ENCODE results near the gene ATG14.
"Not testable (repeated sequence)": the region's sequence is repeated elsewhere in the genome, so short reads cannot be mapped to it uniquely, and the experiment has no call there.

The ATG14 gene

GRCh38 chr14:55433880-55434804, 22.5 kb upstream of the ATG14 start:
- DNase-seq, result peak; percentile 20

DNA sequence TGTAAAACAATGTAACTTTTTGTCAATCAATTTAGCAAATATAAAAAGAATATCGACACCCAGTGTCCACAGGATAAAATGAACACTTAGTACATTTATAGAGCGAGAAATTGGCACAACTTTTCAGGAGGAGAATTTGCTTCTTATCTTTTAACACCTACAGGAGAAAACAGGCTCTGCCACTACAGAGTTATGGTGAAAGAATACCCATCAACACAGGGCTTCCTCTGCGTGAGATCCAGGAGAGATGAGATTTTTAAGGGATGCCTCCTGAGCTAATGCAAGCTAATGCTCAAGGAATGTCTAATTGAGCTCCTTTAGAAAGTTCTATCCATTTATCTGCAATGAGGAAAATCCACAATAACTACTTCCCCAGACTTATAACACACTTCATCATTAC, 21.0 kb upstream of the ATG14 start:
- DNase-seq, result no peak

- peak; percentile 87 for DNase-seq
Measured at GRCh38 chr14:55430024-55430690, 18.5 kb upstream of the ATG14 start.

DNA sequence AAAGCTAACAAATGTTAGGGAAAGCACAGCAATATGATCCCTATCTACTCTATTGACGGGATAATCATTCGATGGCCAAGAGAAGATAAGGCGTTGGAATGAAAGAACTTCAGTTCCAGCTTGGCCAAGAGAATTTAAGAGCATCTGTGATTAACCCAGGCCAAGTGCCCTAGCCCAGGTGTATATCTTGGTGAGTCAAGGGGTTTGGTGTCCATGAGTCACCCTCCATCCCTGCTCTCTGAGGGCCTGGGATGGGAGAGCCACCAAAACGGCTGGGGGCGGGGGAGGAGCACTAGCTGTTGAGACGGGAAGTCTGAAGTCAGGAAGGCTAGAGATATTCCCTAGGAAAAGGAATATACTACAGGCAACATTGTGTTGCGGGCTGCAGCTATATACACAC, 15.8 kb upstream of the ATG14 start:
- no peak for DNase-seq

DNA sequence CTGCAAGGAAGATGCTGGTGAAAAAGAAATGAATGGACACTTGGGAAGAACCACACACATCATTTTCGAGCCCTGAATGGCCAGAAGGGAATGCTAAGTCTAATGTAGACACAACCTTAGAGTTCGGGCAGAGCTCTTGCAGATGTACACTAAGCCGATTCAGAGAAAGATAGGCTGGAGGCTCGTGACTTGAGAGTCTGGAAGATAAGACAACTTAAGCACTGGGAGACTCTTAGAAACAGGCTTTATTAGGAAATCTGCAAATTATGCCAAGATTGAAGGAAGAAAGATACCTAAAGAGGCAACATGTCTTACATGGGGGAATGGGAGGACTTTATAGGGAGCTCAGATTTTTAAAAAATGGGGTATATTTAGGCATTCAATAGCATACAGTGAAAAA, 15.3 kb upstream of the ATG14 start:
- no peak for DNase-seq

GRCh38 chr14:55425091-55425490, 13.5 kb upstream of the ATG14 start:
- DNase-seq, result no peak

GRCh38 chr14:55423969-55424368, 12.3 kb upstream of the ATG14 start:
- no peak for DNase-seq

- DNase-seq, result not testable (repeated sequence)
Measured at GRCh38 chr14:55422338-55422737, 10.7 kb upstream of the ATG14 start.

DNA sequence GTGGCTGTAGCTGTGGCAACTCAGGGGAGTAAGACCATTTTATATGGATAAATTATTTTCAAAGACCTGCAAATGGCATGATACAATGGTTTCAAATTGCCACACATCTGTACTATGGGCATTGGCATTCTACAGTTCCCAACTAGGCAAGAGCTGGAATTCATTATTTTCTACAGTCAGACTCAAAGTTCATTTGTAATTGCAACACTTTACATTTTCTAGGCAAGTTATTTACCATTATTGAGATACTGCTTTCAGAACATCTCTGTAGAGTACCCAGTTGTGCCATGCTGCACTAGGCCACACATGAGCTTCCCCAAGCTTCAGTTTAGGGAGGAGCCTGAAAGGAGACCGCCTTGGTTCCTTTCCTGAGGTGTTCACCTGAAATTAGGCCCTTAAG, 8.0 kb upstream of the ATG14 start:
- DNase-seq, result no peak

DNA sequence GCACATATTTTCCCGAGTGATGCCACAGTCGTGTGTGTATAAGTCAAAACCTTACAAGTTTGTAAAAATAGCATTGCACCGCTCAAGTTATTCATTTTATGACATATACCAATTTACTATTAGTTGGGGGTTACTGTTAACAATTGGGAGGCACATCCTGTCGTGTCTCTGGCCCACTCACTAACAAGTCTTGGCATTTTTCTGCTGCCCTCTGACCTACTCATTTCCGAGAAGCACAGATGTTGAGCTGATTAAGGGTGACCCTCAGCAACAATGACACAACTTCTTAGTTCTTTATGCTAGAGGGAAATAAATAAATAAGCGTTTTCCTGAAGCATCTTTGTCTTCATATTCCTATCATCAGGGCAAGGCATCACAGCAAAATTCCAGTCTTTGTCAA, 6.8 kb upstream of the ATG14 start:
- no peak for DNase-seq

- no peak for DNase-seq
Measured at GRCh38 chr14:55417955-55418354, 6.3 kb upstream of the ATG14 start.

GRCh38 chr14:55416866-55417265, 5.2 kb upstream of the ATG14 start:
- DNase-seq, result no peak

DNA sequence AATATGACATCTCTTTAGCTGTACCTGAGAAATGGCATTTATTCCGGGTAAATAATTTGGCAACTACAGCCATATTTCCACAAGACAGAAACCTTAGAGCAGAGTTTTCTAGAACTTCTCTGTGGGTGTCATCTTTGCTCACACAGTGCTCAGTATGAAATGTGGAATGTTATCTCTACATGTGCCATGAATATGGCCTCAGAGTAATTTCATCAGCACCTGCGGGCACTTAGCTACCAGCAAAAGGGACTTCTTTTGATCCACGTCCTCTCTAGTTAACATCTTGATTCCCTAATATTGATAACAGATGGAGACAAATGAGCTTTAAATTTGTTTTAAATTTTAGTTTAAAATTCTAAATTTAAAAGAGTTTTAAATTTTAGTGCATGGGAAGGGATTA, 2.9 kb upstream of the ATG14 start:
- no peak for DNase-seq

DNA sequence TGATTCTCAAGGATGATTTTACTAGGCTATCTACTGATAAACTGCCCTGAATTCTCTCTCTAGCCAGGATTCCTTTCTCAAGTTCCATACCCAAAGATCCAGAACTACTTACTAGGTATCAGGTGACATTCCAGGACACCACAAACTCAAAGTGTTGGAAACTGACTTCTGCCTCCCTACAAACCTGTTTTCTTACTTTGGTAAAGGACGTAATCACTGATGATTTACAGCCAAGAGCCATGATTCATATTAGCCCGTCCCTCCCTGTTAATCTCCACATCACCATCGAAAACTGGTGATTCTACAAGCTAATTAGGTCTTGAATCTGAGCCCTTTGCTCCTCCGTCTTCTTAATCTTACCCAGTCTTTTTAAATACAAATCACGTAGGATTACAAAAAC, 1.0 kb upstream of the ATG14 start:
- no peak for DNase-seq

GRCh38 chr14:55410876-55411275, 754 bp downstream of the ATG14 start:
- no peak for DNase-seq

GRCh38 chr14:55404173-55404854, 7.3 kb downstream of the ATG14 start:
- DNase-seq, result no peak

- DNase-seq, result no peak
Measured at GRCh38 chr14:55401751-55402150, 9.9 kb downstream of the ATG14 start.

- no peak for DNase-seq
Measured at GRCh38 chr14:55399852-55400251, 11.8 kb downstream of the ATG14 start.

- DNase-seq, result no peak
Measured at GRCh38 chr14:55399183-55399582, 12.4 kb downstream of the ATG14 start.

DNA sequence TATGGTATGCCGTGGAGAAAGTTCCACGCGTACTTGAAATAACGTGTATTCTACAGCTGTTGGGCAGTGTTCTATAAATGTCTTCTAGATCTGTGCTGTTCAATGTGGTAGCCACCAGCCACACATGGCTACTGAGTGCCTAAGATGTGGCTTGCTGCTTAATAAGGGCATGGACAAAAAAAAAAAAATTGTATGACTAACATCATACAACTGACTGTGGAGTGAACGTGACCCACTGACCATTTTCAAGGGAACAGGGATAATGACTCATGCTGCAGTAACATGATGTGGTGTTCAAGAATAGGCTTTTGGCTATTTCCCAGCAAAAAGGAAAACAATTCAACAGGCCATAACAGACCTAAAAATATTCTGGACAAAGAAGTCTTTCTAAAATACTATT, 13.0 kb downstream of the ATG14 start:
- DNase-seq, result no peak

- DNase-seq, result no peak
Measured at GRCh38 chr14:55389330-55389729, 22.3 kb downstream of the ATG14 start.

- DNase-seq, result peak; percentile 37
Measured at GRCh38 chr14:55388160-55388559, 23.5 kb downstream of the ATG14 start.

- no peak for DNase-seq
Measured at GRCh38 chr14:55387121-55387520, 24.5 kb downstream of the ATG14 start.

Measured in CD4-positive, alpha-beta T cell treated with Interleukin-4 for 4 hours (primary cell).